Epidermal melanocyte (primary cell): ENCODE results near the gene TCL1B.
"Not testable (repeated sequence)": the region's sequence is repeated elsewhere in the genome, so short reads cannot be mapped to it uniquely, and the experiment has no call there.

Source experiments
- DNase-seq: peaks from one replicate; pipeline ENCODE4 v3.0.0; 2011; ENCODE audit warnings: low spot score; ENCODE audit not compliant: insufficient read length

The TCL1B gene

GRCh38 chr14:95685978-95686922, at the start of gene TCL1B:
Gene TCL1B, plus strand, starts transcription at chr14:95686426. Its CDS starts 42 bp downstream, at chr14:95686468.
- no peak for DNase-seq

GRCh38 chr14:95644981-95645380, 41.2 kb upstream of the TCL1B start:
- no peak for DNase-seq

- DNase-seq: no peak
These were observed 40.7 kb upstream of the TCL1B start for GRCh38 chr14:95645389-95645996.

- no peak for DNase-seq
These were observed 38.3 kb upstream of the TCL1B start for GRCh38 chr14:95647926-95648325.

GRCh38 chr14:95649230-95649629, 37.0 kb upstream of the TCL1B start:
- DNase-seq: no peak

GRCh38 chr14:95651028-95651427, 35.2 kb upstream of the TCL1B start:
- DNase-seq: no peak

GRCh38 chr14:95651821-95652583, 34.2 kb upstream of the TCL1B start:
- DNase-seq: no peak

GRCh38 chr14:95652690-95653089, 33.5 kb upstream of the TCL1B start:
- DNase-seq: no peak

GRCh38 chr14:95655461-95655860, 30.8 kb upstream of the TCL1B start:
- DNase-seq: no peak

GRCh38 chr14:95656634-95657033, 29.6 kb upstream of the TCL1B start:
- no peak for DNase-seq

GRCh38 chr14:95657454-95657853, 28.8 kb upstream of the TCL1B start:
- DNase-seq: no peak

- DNase-seq: no peak
These were observed 26.8 kb upstream of the TCL1B start for GRCh38 chr14:95659293-95659989.

- DNase-seq: no peak
These were observed 26.2 kb upstream of the TCL1B start for GRCh38 chr14:95659990-95660385.

- no peak for DNase-seq
These were observed 25.3 kb upstream of the TCL1B start for GRCh38 chr14:95660651-95661515.

- DNase-seq: no peak
These were observed 23.6 kb upstream of the TCL1B start for GRCh38 chr14:95662376-95663186.

GRCh38 chr14:95663226-95663797, 22.9 kb upstream of the TCL1B start:
- no peak for DNase-seq

GRCh38 chr14:95664066-95664465, 22.2 kb upstream of the TCL1B start:
- no peak for DNase-seq

GRCh38 chr14:95664546-95664945, 21.7 kb upstream of the TCL1B start:
- no peak for DNase-seq

- DNase-seq: not testable (repeated sequence)
These were observed 20.7 kb upstream of the TCL1B start for GRCh38 chr14:95665530-95665929.
